Loucy (cell line): ENCODE data around the gene P2RY8.
"Not testable (repeated sequence)": the region's sequence is repeated elsewhere in the genome, so short reads cannot be mapped to it uniquely, and the experiment has no call there.

Experiments used
- H2AFZ ChIP-seq: fragments of 200-600 bp; sonication (generic); 2 replicates; pipeline ENCODE4 v1.6.0; 2016; ENCODE audit warnings: antibody characterized with exemption, mild to moderate bottlenecking, low read length, moderate library complexity
- H3F3A ChIP-seq: fragments of 200-600 bp; 2 replicates; pipeline ENCODE4 v1.6.0; 2016; ENCODE audit warnings: antibody characterized with exemption, low read depth, mild to moderate bottlenecking
- H3K27me3 ChIP-seq: fragments of 200-600 bp; sonication (generic); 2 replicates; pipeline ENCODE4 v1.6.1; 2014; ENCODE audit warnings: low read length, mild to moderate bottlenecking; ENCODE audit not compliant: insufficient read depth, poor library complexity, severe bottlenecking
- H3K36me3 ChIP-seq: fragments of 200-600 bp; sonication (generic); 2 replicates; pipeline ENCODE4 v1.6.1; 2016; ENCODE audit warnings: low read length; ENCODE audit not compliant: insufficient read depth
- H3K4me1 ChIP-seq: fragments of 200-600 bp; sonication (generic); 2 replicates; pipeline ENCODE4 v1.5.1; 2014; ENCODE audit warnings: low read length, mild to moderate bottlenecking; ENCODE audit not compliant: insufficient read depth, poor library complexity, severe bottlenecking
- H3K4me2 ChIP-seq: fragments of 200-600 bp; sonication (generic); 2 replicates; pipeline ENCODE4 v1.6.0; 2014; ENCODE audit warnings: antibody characterized with exemption, low read length, low read depth, mild to moderate bottlenecking; ENCODE audit not compliant: poor library complexity, severe bottlenecking
- H3K4me3 ChIP-seq: fragments of 200-600 bp; sonication (generic); 2 replicates; pipeline ENCODE4 v1.5.1; 2014; ENCODE audit warnings: low read length, mild to moderate bottlenecking, mixed read lengths; ENCODE audit not compliant: poor library complexity, severe bottlenecking
- H3K79me2 ChIP-seq: fragments of 200-600 bp; sonication (generic); 2 replicates; pipeline ENCODE4 v1.6.1; 2014; ENCODE audit warnings: low read length; ENCODE audit not compliant: insufficient read depth
- H3K9ac ChIP-seq: fragments of 200-600 bp; sonication (generic); 2 replicates; pipeline ENCODE4 v1.6.0; 2014; ENCODE audit warnings: mild to moderate bottlenecking, low read depth, low read length, moderate library complexity; ENCODE audit not compliant: poor library complexity, severe bottlenecking
- H3K9me2 ChIP-seq: fragments of 200-600 bp; sonication (generic); replicated peaks from 2 replicates; pipeline ENCODE4 v1.6.1; 2016; ENCODE audit warnings: low read depth, low read length, mixed read lengths
- H3K9me3 ChIP-seq: fragments of 200-600 bp; sonication (generic); 2 replicates; pipeline ENCODE4 v1.6.1; 2014; ENCODE audit warnings: mild to moderate bottlenecking, antibody characterized with exemption, low read length, low read depth; ENCODE audit not compliant: insufficient read depth
- H4K20me1 ChIP-seq: fragments of 200-600 bp; sonication (generic); 2 replicates; pipeline ENCODE4 v1.6.0; 2014; ENCODE audit warnings: antibody characterized with exemption, low read length, mild to moderate bottlenecking; ENCODE audit not compliant: insufficient read depth, poor library complexity, severe bottlenecking
- EZH2phosphoT487 ChIP-seq: fragments of 200-600 bp; IDR thresholded peaks from 2 replicates; pipeline ENCODE4 v1.6.1; 2018; ENCODE audit warnings: antibody characterized with exemption, mild to moderate bottlenecking, moderate library complexity, borderline replicate concordance
- TF ChIP-seq, protein P1 (sequence below): fragments of 200-600 bp; sonication (generic); conservative IDR thresholded peaks from 2 replicates; pipeline ENCODE4 v1.5.1; 2014; ENCODE audit warnings: mild to moderate bottlenecking, antibody characterized with exemption, low read length

Gene P2RY8

DNA sequence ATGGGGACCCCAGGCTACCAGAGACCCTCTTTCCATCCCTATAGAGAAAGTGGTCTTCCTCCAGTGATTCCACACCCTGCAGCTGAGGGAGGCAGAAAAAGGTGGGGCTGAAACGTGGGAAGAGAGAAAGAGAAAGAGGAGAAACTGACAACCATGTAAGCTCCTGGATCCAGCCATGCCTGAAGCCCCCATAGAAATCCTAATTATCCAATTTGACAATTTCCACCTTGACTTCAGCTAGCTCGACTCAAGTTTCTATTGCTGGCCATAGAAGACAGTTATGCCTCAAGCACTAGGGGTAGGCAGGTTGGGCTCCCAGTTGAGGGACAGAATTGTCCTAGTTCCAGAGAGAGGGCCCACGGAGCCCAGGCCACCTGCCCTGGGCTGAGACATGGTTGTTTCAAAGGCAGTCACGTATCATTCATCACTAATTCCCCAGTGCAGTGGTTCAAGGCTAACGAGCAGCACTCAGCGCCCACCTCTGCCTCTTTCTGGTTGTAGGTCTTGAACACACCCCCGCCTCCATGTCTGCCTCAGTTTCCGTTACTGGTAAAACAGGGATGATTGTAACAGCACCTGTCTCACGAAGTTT, 44.5 kb downstream of the P2RY8 start:
- no peaks in the 10 kb centered on the region for H3K4me1 ChIP-seq
- no peaks in the 10 kb centered on the region for H3K27me3 ChIP-seq
- TF ChIP-seq, protein P1, sequence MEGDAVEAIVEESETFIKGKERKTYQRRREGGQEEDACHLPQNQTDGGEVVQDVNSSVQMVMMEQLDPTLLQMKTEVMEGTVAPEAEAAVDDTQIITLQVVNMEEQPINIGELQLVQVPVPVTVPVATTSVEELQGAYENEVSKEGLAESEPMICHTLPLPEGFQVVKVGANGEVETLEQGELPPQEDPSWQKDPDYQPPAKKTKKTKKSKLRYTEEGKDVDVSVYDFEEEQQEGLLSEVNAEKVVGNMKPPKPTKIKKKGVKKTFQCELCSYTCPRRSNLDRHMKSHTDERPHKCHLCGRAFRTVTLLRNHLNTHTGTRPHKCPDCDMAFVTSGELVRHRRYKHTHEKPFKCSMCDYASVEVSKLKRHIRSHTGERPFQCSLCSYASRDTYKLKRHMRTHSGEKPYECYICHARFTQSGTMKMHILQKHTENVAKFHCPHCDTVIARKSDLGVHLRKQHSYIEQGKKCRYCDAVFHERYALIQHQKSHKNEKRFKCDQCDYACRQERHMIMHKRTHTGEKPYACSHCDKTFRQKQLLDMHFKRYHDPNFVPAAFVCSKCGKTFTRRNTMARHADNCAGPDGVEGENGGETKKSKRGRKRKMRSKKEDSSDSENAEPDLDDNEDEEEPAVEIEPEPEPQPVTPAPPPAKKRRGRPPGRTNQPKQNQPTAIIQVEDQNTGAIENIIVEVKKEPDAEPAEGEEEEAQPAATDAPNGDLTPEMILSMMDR = no peak
- TF ChIP-seq EZH2phosphoT487 = no peak
- no peak overlapping the region for H2AFZ ChIP-seq
- H3K4me2 ChIP-seq = no peak overlapping the region
- peaks cover 25% of the 10 kb centered on the region for H4K20me1 ChIP-seq
- peaks cover 28% of the 10 kb centered on the region for H3K79me2 ChIP-seq
- no peaks in the 10 kb centered on the region for H3K9me3 ChIP-seq
- no peak overlapping the region for H3K9ac ChIP-seq
- no peaks in the 10 kb centered on the region for H3K9me2 ChIP-seq
- no peak overlapping the region for H3K4me3 ChIP-seq
- H3F3A ChIP-seq = peaks cover 9% of the 10 kb centered on the region; the same call in 1 of the 2 replicates
- H3K36me3 ChIP-seq = peaks cover 31% of the 10 kb centered on the region; the same call in 1 of the 2 replicates

DNA sequence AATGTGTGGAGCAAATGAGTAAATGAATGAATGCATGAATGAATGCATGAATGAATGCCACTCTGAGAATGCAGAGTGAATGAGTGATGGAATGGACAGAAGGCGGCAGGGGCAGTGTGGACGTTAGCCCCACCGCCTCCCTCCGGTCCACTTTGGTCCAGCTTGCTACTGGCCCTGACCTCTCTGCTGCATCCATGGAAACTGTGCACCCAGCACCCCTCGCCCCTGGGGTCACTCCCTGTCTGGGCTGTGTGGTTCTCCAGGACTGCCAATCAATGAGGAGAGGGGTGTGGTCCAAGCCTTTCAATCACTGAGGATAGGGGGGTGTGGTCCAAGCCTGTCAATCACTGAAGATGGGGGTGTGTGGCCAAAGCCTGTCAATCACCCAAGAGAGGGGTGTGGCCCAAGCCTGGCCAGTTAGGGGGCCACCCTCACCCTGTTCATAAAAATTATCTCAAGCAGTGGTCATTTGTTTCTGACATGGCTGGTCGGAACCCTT, 45.1 kb downstream of the P2RY8 start:
- H2AFZ ChIP-seq = no peak overlapping the region
- H4K20me1 ChIP-seq = peaks cover 28% of the 10 kb centered on the region
- H3K9ac ChIP-seq = no peak overlapping the region
- no peaks in the 10 kb centered on the region for H3K9me3 ChIP-seq
- no peak overlapping the region for H3K4me2 ChIP-seq
- no peaks in the 10 kb centered on the region for H3K9me2 ChIP-seq
- peaks cover 33% of the 10 kb centered on the region for H3K79me2 ChIP-seq
- H3K4me3 ChIP-seq = no peak overlapping the region
- H3F3A ChIP-seq = peaks cover 9% of the 10 kb centered on the region; the same call in 1 of the 2 replicates
- H3K4me1 ChIP-seq = no peaks in the 10 kb centered on the region
- no peaks in the 10 kb centered on the region for H3K27me3 ChIP-seq
- peaks cover 37% of the 10 kb centered on the region; the same call in 1 of the 2 replicates for H3K36me3 ChIP-seq
- TF ChIP-seq, protein P1 = no peak
- no peak for TF ChIP-seq EZH2phosphoT487

DNA sequence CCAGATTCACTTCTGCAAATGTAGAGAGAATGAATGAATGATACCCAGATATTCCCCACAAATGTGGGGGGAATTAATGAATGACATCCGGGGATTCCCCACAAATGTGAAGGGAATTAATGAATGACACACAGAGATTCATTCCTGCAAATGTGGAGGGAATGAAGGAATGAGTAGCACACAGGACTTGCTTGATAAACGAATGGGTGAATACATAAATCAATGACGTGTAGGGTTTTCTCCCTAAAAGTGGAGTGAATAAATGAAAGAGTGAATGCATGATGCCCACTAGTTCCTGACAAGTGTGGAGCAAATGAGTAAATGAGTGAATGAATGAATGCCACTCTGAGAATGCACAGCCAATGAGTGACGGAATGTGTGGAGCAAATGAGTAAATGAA, 45.7 kb downstream of the P2RY8 start:
- not testable (repeated sequence) for H3F3A ChIP-seq, H3K4me3 ChIP-seq, H3K9ac ChIP-seq, H2AFZ ChIP-seq, H3K4me1 ChIP-seq, H3K9me3 ChIP-seq, H3K9me2 ChIP-seq, H3K27me3 ChIP-seq, H3K4me2 ChIP-seq
- peaks cover 42% of the 10 kb centered on the region; the same call in 1 of the 2 replicates for H3K36me3 ChIP-seq
- peaks cover 29% of the 10 kb centered on the region for H4K20me1 ChIP-seq
- H3K79me2 ChIP-seq = peaks cover 36% of the 10 kb centered on the region

DNA sequence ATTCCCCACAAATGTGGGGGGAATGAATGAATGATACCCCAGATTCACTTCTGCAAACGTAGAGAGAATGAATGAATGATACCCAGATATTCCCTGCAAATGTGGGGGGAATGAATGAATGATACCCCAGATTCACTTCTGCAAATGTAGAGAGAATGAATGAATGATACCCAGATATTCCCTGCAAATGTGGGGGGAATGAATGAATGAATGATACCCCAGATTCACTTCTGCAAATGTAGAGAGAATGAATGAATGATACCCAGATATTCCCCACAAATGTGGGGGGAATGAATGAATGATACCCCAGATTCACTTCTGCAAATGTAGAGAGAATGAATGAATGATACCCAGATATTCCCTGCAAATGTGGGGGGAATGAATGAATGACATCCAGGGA, 46.3 kb downstream of the P2RY8 start:
- Histone ChIP-seq H3K36me3 (peaks cover 41% of the 10 kb centered on the region; the same call in 1 of the 2 replicates), H3K79me2 (peaks cover 35% of the 10 kb centered on the region), H4K20me1 (peaks cover 27% of the 10 kb centered on the region)
- H3K27me3 ChIP-seq, H2AFZ ChIP-seq, H3K9me3 ChIP-seq, H3K4me3 ChIP-seq, H3K4me1 ChIP-seq, H3K9me2 ChIP-seq, H3K4me2 ChIP-seq, H3K9ac ChIP-seq, H3F3A ChIP-seq: not testable (repeated sequence)

DNA sequence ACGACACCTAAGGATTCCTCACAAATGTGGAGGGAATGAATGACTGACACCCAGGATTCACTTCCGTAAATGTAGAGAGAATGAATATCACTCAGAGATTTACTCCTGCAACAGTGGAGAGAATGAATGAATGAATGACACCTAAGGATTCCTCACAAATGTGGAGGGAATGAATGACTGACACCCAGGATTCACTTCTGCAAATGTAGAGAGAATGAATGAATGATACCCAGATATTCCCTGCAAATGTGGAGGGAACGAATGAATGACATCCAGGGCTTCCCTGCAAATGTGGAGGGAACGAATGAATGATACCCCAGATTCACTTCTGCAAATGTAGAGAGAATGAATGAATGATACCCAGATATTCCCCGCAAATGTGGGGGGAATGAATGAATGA, 47.6 kb downstream of the P2RY8 start:
- H3K9me2 ChIP-seq, H3K4me1 ChIP-seq, H3K4me3 ChIP-seq, H2AFZ ChIP-seq, H3K4me2 ChIP-seq, H3K27me3 ChIP-seq, H3K9me3 ChIP-seq, H3F3A ChIP-seq, H3K9ac ChIP-seq: not testable (repeated sequence)
- Histone ChIP-seq H4K20me1 (peaks cover 27% of the 10 kb centered on the region), H3K79me2 (peaks cover 39% of the 10 kb centered on the region), H3K36me3 (peaks cover 41% of the 10 kb centered on the region; the same call in 1 of the 2 replicates)
